CD4-positive, alpha-beta T cell treated with Interleukin-10 for 1 hour (primary cell): ENCODE measurements around the gene BCO2.
"Not testable (repeated sequence)": the region's sequence is repeated elsewhere in the genome, so short reads cannot be mapped to it uniquely, and the experiment has no call there.

Experiments used
- DNase-seq: peaks from one replicate; pipeline ENCODE4 v3.0.0-alpha.2; 2020

BCO2 gene

GRCh38 chr11:112172362-112172994, 2.8 kb upstream of the BCO2 start:
- no peak for DNase-seq

GRCh38 chr11:112173152-112173551, 2.2 kb upstream of the BCO2 start:
- no peak for DNase-seq

- DNase-seq = no peak
These were observed 264 bp downstream of the BCO2 start for GRCh38 chr11:112175599-112175952.

- no peak for DNase-seq
These were observed 765 bp downstream of the BCO2 start for GRCh38 chr11:112176077-112176476.

- no peak for DNase-seq
These were observed 2.3 kb downstream of the BCO2 start for GRCh38 chr11:112177589-112177988.

GRCh38 chr11:112178428-112178827, 3.1 kb downstream of the BCO2 start:
- DNase-seq = no peak

- no peak for DNase-seq
These were observed 3.6 kb downstream of the BCO2 start for GRCh38 chr11:112178936-112179335.

GRCh38 chr11:112179601-112180000, 4.3 kb downstream of the BCO2 start:
- DNase-seq = peak; percentile 3

GRCh38 chr11:112182867-112183266, 7.6 kb downstream of the BCO2 start:
- DNase-seq = no peak

- no peak for DNase-seq
These were observed 10.6 kb downstream of the BCO2 start for GRCh38 chr11:112185883-112186282.

GRCh38 chr11:112186304-112186703, 11.0 kb downstream of the BCO2 start:
- DNase-seq = no peak

GRCh38 chr11:112195113-112195512, 19.8 kb downstream of the BCO2 start:
- DNase-seq = not testable (repeated sequence)

- DNase-seq = no peak
These were observed 20.6 kb downstream of the BCO2 start for GRCh38 chr11:112195951-112196351.

- DNase-seq = no peak
These were observed 21.3 kb downstream of the BCO2 start for GRCh38 chr11:112196519-112197087.

- not testable (repeated sequence) for DNase-seq
These were observed 23.8 kb downstream of the BCO2 start for GRCh38 chr11:112199101-112199500.

GRCh38 chr11:112200252-112200651, 24.9 kb downstream of the BCO2 start:
- no peak for DNase-seq

- DNase-seq = no peak
These were observed 30.8 kb downstream of the BCO2 start for GRCh38 chr11:112206071-112206470.

- DNase-seq = no peak
These were observed 35.6 kb downstream of the BCO2 start for GRCh38 chr11:112210890-112211289.

GRCh38 chr11:112211536-112211935, 36.2 kb downstream of the BCO2 start:
- DNase-seq = no peak

GRCh38 chr11:112212290-112212689, 37.0 kb downstream of the BCO2 start:
- no peak for DNase-seq

- no peak for DNase-seq
These were observed 37.4 kb downstream of the BCO2 start for GRCh38 chr11:112212710-112213109.

- no peak for DNase-seq
These were observed 38.4 kb downstream of the BCO2 start for GRCh38 chr11:112213753-112214152.

- DNase-seq = no peak
These were observed 40.3 kb downstream of the BCO2 start for GRCh38 chr11:112215621-112216020.

GRCh38 chr11:112216561-112217105, 41.3 kb downstream of the BCO2 start:
- DNase-seq = no peak
